ENCODE measurements around the gene HLA-DOB.
"Not testable (repeated sequence)": the region's sequence is repeated elsewhere in the genome, so short reads cannot be mapped to it uniquely, and the experiment has no call there.

The HLA-DOB gene

DNA sequence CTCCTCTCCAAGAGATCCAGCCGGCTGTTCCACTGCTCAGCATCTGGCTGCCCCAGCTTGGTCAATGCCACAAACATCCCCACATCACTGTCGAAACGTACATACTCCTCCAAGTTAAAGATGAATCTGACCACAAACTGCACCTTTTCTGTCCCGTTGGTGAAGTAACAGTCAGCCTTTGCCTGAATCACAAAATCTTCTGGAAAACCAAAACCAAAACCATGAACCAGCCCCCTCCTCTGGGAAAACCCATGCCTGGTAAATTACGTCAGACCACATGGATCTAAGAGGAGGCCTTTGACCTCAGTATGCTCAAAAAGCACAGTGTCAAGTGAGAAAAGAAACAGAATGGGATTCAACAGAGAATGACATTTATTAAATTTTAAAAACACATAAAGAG is 1.7 kb downstream of the HLA-DOB start:
- in situ Hi-C loops (cut with MboI; ENCODE audit: low sequenced_read_pairs), result no loop called here

DNA sequence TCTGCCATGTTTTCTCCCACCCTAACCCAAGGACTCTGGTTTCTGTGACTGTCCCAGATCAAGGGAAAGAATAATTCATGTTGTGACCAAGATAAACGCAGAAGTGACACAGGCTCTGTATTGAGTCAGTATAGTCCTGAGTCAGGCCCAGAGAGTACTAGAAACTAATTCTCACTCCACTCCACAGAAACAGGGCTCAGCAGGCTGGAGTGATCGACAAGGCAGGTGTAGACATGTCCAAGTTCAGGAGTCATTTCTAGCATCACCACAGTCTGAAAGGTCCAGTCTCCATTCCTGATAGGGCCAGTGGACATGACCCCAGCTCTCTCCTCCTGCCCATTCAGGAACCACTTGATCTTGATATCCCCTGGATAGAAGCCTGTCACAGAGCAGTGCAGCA is 2.7 kb downstream of the HLA-DOB start:
- in situ Hi-C loops (cut with MboI; ENCODE audit: low sequenced_read_pairs), result no loop called here

DNA sequence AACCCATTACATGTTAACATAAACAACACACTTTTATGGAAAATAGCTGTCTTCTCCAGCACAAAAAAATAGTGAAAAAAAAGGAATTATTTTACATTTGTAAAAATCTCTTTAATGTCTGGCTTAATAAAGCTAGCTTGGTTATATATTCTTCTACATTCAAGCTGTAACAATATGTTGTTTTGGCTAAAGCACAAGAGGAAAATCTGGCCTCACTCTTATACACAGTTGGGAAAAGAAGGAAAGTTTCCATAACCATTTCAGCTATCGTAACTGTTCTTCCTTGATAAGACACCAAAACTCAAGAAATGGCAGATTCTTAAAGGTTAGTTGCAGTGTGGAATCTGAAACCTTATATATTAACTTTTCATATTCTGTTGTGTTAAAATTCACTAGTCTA is 7.6 kb downstream of the HLA-DOB start:
- in situ Hi-C loops (cut with MboI; ENCODE audit: low sequenced_read_pairs), result no loop called here

DNA sequence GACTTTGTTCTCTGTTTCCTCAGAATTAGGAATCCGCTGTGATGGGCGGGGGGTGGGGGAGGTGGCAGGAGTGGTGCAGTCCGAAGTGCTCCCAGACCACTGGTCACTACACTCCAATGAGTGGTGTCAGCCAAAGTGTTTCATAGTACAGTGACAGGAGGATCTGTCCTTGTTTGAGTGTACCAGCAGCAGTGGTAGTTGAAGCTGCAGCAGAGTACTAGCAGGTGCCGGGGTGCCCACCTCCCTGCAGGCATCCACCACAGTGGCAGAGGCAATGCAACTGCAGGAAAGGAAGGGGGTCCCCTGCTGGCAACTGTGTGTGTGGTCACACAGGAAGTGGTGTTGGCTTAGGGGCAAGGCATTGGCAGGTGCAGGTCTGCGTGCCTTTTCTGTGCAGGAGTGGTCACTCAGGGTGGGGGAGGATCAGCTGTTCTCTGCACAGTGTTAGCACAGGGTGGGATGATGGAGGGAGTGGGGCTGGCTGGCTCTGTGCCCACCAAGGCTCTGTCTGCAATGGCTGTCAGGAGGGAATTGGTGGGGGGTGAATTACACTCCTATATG is 9.7 kb downstream of the HLA-DOB start:
- in situ Hi-C loops (cut with MboI; ENCODE audit: low sequenced_read_pairs), result no loop called here

DNA sequence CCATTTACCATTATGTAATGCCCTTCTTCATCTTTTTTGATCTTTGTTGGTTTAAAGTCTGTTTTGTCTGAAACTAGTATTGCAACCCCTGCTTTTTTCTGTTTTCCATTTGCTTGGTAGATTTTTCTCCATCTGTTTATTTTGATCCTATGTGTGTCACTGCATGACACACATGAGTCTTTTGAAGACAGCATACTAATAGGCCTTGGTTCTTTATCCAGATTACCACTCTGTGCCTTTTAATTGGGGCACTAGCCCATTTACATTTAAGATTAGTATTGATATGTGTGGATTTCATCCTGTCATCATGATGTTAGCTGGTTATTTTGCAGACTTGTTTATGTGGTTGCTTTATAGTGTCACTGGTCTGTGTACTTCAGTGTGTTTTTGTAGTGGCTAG is 11.4 kb downstream of the HLA-DOB start:
- in situ Hi-C loops (cut with MboI; ENCODE audit: low sequenced_read_pairs), result not testable (repeated sequence)

DNA sequence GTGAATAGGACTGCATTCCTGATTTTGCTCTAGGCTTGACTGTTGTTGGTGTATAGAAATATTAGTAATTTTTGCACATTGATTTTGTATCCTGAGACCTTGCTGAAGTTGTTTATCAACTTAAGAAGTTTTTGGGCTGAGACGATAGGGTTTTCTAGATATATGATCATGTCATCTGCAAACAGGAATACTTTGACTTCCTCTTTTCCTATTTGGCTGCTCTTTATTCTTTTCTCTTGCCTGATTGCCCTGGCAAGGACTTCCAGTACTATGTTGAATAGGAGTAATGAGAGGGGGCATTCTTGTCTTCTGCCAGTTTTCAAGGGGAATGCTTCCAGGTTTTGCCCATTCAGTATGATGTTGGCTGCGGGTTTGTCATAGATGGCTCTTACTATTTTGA is 13.4 kb downstream of the HLA-DOB start:
- in situ Hi-C loops (cut with MboI; ENCODE audit: low sequenced_read_pairs), result no loop called here

DNA sequence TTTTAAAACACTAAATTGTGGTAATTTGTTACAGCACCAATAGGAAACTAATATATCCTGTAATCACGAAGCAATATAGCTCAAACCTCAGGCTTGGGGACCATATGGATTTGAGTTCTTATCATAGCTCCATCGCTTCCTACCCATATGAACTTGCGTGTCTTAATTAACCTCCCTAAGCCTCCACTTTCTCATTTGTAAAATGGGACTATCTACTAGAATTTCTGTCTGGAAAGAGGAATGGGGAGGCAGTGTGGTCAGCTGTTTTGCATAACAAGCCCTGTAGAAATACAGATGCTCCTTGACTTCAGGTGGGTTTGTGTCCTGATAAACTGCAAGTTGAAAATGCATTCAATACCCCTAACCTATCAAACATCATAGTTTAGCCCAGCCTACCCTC is 17.1 kb downstream of the HLA-DOB start:
- in situ Hi-C loops (cut with MboI; ENCODE audit: low sequenced_read_pairs), result loop anchor here (10.0 kb wide), 1 partner anchor 385 kb away; no protein-coding TSS in a partner anchor

DNA sequence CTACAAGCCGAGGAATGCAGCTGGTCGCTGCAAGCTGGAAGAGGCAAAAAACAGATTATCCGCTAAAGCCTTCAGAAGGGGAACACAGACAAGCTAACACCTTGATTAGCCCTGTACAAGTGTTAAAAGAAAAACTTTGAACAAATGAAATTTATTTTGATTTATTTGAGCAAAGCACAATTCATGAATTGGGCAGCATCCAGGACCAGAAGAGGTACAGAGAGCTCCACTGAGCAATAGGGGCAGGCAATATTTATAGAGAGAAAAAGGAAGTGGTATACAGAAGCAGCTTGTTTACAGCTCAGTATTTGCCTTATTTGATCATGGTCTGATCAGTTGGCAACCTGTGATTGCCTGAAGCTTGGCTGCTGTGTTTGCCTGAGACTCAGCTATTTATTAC is 17.6 kb downstream of the HLA-DOB start:
- in situ Hi-C loops (cut with MboI; ENCODE audit: low sequenced_read_pairs), result loop anchor here (10.0 kb wide), 1 partner anchor 384 kb away; no protein-coding TSS in a partner anchor

DNA sequence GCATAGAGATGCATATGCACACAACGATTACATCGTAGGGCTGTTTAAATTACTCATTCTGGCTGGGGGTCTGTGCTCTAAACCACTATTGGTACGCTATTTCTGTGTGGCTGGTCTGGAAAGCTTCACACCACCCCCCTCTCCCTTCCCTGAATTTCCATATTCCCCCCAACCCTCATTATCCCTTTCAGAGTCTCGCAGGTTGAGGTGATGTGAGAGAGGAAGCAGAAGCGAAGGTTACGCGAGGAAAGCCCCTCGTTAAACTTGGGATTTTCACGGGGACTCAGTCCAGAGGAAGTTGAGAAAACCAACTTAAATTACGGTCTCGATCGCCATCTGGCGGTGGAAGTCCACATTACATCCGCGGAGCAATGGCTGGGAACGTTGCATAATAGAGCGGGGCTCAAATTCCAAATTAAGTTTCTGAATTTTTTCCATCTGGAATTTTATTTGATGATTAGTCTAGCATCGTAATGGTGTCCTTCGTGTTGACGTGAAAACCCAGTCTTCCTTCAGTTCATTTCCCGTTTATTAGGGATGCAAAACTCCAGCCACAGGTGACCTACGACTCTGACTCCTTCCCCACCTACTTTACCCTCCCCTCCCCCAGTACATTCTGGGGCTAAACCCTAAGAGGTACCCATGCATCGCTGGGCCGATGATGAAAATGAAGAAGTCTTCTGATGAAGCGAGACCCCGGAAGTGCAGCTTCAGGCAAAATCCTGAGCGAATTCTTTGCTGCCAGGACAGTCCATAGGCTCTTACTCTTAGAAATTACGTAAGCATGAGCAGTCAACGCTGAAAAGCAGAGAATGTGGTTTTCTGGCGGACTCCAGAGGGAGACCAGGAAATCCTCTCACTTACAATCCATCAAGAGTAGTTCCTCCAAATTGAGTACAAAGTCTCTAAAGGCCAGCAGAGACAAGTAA is 19.7 kb downstream of the HLA-DOB start:
- in situ Hi-C loops (cut with MboI; ENCODE audit: low sequenced_read_pairs), result loop anchor here (10.0 kb wide), 1 partner anchor 382 kb away; no protein-coding TSS in a partner anchor

DNA sequence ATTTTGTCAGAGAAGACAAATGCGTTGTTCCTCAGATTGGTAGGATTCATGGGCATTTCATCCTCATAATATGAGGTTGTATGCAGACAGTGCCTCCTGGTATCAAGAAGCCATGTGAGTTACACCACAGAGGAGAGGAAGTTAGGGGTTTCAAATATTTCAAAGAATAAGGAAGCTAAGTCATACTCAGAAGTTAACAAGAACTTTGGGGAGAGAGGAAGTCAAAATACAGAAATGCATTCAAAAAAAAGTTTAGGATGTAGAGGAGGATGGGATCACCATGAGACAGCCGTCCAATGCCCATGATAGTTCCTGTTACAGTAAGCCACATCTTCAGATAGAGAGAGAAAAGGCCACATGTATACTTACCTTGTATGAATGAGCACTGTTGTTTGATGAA is 22.3 kb downstream of the HLA-DOB start:
- in situ Hi-C loops (cut with MboI; ENCODE audit: low sequenced_read_pairs), result loop anchor here (10.0 kb wide), 1 partner anchor 380 kb away; no protein-coding TSS in a partner anchor

DNA sequence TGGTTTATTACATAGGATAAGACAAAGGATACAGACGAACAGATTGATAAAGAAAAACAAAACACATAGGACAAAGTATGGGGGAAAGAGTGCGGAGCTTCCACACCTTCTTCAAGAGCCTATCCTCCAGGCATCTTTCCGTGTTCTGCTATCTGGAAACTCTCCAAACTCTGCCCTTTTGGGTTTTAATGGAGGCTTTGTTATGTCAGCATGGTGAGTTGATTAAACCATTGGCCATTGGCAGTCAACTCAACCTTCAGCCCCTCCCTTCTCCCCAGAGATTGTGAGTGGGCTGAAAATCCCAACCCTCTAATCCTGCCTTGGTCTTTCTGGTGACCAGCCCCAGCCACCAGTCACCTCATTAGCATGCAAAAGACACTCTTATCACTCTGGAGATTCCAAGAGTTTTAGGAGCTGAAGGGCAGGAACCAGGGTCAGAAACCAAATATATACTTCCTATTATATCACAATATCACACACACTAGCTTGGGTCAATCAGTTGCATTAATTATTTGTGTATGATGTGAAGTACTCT is 23.8 kb downstream of the HLA-DOB start:
- in situ Hi-C loops (cut with MboI; ENCODE audit: low sequenced_read_pairs), result loop anchor here (10.0 kb wide), 1 partner anchor 378 kb away; no protein-coding TSS in a partner anchor

DNA sequence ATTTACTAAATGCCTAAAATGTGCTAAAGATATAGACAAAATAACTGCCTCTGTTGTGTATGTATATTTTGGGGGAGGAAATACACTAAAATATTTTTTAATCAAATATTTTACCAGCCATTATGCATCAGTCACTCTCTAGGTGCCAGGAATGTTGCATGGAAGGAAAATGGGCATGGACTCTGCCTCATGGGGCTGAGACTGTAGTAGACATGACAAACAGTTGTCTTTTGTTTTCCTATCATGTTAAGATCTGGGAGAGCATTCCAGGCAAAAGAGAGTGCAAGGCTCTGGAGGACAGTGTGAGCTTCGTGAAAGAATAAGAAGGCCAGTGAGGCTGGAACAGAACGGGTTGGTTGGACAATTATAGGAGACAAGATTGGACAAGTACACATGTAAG is 26.5 kb downstream of the HLA-DOB start:
- in situ Hi-C loops (cut with MboI; ENCODE audit: low sequenced_read_pairs), result loop anchor here (10.0 kb wide), 1 partner anchor 376 kb away; no protein-coding TSS in a partner anchor

DNA sequence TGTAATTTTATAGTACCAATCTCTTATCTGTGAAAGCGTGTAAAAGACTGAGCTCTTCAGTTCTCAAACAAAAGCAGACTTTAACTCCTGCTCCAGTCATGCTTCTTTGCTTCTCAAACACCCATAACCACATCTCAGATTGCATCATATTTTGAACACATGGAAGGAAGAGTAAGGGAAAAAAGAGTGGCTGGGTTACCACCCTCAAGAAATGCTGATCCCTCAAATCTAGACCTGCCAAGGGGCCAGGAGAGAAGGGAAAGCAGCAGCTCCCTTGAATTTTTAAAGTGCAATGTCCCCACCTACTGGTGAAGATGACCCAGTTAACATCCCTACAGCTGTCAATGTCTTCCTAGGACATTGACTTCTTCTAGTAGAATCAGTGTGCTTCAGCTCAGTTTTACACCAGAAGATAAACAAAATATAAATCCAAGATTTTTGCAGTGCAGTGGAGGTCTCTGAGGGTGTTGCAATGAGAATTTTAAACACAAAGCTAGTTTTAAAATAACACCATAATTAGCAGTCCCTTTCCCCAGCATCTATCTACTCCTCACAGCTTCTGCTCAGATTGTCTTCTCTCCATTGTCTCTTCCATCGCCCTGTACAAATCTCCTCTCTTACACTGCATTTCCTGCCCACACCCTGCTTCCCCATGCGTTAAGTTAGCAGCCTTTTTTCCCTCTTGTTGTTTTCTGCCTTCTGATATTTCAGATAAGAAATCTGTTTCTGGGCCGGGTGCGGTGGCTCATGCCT is 30.8 kb downstream of the HLA-DOB start:
- in situ Hi-C loops (cut with MboI; ENCODE audit: low sequenced_read_pairs), result no loop called here

DNA sequence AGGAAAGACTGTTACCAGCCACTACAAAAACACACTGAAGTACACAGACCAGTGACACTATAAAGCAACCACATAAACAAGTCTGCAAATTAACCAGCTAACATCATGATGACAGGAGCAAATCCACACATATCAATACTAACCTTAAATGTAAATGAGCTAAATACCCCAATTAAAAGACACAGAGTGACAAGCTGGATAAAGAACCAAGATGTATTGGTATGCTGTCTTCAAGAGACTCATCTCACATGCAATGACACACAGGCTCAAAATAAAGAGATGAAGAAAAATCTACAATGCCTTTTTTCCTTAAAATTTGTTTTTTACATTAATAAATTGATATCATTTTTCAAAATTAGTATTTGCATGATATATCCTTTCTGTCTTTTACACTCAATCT is 33.9 kb downstream of the HLA-DOB start:
- in situ Hi-C loops (cut with MboI; ENCODE audit: low sequenced_read_pairs), result not testable (repeated sequence)

DNA sequence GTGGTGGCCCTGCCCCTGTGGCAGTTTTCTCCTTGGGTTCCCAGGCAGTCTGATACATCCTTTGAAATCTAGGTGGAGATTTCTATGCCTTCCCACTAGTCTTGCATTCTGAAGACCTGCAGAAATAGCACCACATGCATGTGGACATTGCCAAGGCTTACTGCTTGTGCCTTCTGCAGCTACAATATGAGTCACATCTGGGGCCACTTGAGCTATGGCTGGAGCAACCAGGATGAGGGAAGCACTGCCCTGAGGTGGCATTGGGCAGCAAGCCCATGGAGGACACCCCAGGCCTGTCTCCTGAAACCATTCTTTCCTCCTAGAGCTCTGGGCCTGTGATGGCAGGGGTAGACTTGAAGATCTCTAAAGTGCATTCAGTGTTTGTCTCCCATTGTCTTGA is 37.8 kb downstream of the HLA-DOB start:
- in situ Hi-C loops (cut with MboI; ENCODE audit: low sequenced_read_pairs), result no loop called here

DNA sequence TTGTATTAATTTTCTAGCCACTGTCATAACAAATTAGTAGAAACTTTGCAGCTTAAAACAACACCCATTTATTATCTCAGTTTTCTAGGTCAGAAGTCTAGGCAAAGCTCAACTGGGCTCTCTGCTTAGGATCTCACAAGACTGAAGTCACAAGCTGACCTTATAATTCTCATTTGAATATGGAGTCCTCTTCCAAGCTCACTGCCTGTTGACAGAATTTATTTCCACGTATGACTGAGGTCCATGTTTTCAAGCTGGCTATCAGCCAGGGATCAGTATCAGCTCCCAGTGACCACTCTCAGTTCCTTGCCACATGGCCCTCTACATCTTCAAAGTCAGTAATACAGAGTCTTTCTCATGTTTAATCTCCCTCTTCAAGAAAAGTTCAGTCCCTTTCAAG is 41.7 kb downstream of the HLA-DOB start:
- in situ Hi-C loops (cut with MboI; ENCODE audit: low sequenced_read_pairs), result no loop called here

DNA sequence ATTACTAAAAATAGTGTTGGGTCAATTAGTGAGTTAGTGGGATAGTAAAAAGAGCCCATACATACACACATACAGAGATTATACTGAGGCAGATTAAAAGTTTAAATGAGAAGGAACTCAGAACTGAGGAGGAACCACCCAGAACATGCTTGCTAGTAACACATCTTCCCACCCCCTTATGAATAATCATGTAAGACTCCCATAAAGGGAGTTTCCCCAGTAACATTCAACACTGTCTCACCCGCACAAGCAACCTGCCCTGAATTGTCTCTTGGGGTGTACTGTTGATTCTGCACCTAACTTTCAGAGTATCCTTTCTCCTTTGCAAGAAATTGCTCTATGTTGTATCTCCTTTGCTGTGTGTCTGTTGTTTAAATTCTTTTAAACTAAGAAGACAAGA is 42.4 kb downstream of the HLA-DOB start:
- in situ Hi-C loops (cut with MboI; ENCODE audit: low sequenced_read_pairs), result no loop called here

DNA sequence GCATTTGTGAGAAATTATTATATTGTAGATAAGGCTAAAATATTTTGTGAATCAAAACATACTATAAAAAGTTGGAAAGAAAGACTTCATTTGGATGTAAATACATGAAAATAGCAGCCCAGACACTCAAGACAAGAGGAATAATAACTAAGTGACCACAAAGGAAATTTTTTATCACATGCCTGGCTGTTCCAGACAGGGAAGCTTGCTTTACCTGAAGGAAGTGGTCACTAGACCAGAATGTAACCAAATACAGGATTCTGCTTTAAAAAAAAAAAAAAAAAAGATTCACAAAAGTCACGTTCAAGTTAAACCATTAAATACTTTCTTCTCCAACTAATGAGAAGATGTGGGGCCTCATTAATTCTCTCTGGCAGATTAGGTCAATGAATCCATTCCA is 44.1 kb downstream of the HLA-DOB start:
- in situ Hi-C loops (cut with MboI; ENCODE audit: low sequenced_read_pairs), result no loop called here

DNA sequence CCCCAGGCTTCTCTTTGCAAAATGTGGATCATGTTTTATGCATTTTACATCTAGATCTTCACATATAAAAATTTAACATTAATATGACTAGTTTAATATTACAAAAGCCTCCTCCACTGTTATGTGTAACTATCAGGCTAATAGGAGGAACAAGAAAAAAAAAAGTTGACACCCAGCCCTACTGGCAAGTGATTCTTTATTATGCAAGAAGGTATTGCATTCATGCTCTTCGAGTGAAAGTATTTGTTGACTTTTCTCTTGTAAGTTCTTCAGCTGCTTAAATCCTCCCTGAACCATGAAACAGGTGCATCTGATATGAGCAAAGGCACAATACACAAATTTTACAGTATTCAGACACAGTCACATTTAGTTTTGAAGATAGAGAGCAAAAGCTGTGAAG is 52.8 kb downstream of the HLA-DOB start:
- in situ Hi-C loops (cut with MboI; ENCODE audit: low sequenced_read_pairs), result no loop called here

DNA sequence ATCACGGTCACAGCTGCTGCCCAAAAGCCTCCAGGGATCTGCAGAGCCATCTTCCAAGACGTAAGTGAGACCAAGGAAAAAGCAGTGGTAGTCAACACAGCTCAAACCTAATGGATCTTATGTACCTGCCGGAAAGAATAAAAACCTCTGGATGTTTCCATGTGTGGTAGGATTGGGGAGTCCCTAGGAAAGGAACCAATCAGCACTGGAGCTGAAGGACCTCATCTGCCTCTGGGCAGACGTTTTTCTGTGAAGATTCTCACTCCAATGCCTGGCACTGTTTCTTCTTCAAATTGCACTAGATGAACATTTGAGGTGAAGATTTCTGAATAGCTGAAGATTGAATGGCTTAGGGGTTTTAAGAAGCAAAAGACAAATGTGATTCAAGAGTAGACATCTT is 53.4 kb downstream of the HLA-DOB start, which contains the start of gene HLA-DQB2:
HLA-DQB2 (minus strand) TSS at position 112 of the 400 bp plus-strand sequence; CDS start at position 50, 62 bp downstream.
- in situ Hi-C loops (cut with MboI; ENCODE audit: low sequenced_read_pairs), result no loop called here

Measured in HL-60/S4 treated with phorbol 12-myristate 13-acetate at 8.2 ng/mL for 4 days and 3 days (cell line).